Activated CD4-positive, alpha-beta T cell treated with anti-CD3 and anti-CD28 coated beads, Interleukin-2, amount 50 U/mL, for 4 hours (primary cell): ENCODE measurements around the gene DNAH8.

Experiments used
- DNase-seq, 2 experiments: peaks; one replicate each; pipeline ENCODE4 v3.0.0-alpha.2; 2020

The DNAH8 gene

DNA sequence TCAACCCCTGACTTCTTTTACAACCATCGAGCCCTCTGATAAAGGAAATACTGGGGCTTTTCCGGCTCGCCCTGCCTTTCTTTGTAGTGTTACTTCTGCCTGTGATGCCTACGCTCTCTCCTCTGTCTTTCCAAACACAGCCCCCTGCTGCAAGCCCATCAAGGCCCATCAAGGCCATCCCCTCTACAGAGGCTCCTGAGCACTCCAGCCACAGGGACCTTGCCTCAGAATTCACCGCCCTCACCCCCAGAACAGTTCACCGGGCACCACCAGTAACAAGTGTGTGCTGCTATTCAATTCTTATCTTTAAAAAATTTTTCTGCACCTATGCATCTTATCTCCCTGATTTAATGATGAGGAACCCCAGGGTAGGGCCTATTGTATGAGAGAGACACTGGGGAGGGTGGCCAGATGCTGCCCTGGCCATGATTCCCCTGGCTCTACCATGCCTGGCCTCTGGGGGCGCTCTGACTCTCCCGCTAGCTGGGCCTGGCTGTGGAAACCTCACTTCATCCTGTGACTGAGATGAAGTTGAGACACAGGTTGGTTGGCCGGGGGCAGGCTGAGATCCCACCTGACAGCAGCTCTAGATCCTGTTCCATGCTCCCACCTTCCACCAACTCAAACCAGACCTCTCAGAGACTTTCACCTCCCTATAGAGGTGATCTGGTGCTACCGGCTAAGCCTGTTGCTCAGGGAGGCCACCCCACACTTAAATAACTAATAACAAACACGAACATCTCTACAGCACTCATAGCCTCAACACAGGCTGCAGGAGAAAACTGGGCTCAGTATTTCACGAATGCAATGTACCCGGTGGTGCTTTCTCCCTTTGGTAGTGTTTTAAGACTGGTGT lies 314.3 kb downstream of the DNAH8 start:
- peak; percentile 18 to 43 for DNase-seq

DNA sequence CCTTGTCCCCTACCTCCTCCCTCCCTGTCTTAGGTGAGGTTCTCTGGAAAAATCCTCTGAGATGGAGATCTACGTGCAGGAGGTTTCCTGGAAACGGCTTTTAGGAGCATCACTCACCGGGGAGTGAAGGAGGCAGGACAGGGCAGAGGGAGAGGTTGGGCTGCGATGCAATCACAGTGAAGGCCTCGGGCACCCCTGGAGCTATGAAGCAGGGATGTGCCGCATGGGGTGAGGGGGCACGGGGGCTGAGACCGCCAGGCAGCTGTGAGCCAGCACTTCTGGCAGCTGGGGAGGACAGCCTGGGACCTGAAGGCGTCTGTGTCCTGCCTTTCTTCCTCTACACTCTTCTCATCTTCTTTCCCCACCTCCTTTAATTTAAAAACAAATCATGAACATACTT lies 320.6 kb downstream of the DNAH8 start:
- DNase-seq = no peak

DNA sequence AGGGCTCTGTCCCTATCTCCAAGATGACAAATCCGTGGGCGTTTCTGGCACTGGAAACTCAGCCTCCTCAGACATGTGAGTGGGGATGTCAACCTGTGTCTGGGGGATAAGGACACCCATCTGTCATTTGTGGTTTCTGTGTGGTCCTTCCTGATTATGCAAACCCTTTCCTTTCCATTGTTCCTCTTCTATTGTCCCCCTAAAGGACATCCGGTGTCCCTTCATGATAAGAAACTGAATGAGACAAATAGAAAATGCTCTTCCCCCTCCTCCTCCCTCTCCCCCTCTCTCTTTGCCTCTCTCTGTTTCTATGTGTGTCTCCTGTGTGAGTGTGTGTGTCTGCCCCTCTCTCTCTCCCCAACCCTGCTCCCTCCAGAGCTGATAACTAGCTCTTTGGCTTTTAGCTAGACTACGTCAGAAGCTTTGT lies 322.0 kb downstream of the DNAH8 start:
- no peak for DNase-seq

DNA sequence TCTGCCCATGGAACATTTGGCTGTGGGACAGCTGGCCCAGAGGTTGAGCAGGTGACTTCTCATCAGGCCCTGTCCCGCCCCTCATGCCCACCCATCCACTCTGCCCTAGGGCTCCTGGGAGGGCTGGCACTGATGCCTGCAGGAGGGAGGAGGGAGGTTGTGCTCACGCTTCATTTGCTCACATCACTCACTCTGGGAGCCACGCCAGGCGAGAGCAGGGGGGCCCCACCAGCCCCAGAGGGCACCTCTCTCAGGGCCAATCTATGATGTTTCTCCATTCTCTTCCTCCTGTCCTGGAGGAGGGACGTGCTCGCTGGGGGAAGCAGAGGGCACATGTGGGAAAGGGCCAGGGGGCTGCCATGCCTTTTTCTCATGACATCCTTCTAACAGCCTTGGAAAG lies 322.6 kb downstream of the DNAH8 start:
- DNase-seq = no peak

DNA sequence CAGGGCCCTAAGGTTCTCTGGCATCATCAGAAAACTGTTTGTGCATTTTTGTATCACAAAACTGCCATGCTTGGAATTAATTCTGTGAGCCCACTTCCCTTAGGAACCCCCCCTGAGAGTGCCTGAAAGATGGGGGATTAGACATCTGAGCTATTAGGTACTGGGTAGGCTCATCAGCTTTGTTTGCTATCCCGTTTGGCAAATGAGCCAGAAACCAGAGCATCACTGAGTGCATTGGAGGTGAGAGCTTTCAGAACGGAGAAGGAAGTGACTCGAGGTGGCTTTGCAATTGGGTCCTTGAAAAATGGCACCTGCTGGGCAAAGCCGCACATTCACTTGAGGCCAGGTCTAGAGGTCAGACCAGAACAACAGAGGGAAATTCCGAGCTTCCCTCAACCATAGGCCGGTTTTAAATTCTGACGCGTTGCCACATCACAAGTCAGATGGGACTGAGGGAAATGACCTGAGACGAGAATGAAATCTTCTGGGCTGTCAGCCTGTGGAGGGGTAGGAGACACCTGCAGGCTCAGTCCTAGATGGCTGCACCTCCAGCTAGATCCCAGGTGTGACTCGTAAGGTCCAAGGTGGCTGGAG lies 325.1 kb downstream of the DNAH8 start:
- DNase-seq = no peak

DNA sequence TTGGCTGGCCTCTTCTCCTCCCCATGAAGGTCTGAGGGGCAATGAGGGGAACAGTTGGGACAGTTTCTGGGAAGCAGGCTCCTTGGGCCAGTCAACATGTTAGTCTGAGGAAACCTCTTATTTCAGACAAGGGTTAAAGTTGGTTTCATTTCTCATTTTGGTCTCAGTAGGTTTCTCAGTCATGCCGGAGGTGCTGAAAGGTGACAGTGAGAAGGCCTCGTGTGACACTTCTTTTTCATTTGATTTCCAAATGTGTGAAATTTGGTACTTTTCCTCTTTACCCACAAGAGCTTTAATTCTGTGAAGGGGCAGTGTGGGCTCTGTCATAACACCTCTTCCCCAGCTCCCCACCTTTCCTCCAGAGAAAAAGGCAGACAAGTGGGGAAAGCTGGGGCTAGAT lies 326.0 kb downstream of the DNAH8 start:
- no peak for DNase-seq

DNA sequence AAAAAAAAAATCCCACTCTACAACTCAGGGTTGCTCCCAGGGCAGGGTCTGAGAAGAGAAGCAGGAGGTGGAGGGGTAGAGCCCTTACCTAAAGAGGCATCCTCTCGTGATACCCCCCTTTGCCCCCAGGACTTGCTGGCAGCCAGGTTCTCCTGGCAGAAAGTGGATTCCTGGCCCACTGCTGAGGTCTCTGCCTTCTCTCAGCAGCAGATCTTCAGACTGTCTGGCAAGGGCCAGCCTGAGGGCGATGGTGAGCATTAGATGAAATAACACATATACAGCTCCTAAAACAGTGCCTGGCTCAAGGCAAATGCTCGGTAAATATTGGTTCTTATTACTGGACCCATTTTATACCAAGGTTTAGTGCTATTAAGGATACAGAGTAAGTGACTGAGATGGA lies 328.7 kb downstream of the DNAH8 start:
- DNase-seq = no peak

DNA sequence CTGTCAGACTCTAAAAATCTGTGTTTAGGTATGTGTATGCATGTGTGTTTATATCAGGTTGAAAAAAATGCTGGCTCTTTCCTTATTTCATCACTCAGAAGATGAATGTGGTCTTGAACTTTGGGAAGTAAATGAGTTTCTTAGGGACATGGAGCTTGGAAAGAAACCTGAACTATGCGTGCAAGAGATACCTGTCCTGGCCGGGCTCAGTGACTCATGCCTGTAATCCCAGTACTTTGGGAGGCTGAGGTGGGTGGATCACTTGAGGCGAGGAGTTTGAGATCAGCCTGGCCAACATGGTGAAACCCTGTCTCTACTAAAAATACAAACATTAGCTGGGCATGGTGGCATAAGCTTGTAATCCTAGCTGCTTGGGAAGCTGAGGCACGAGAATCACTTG lies 329.1 kb downstream of the DNAH8 start:
- DNase-seq = no peak

DNA sequence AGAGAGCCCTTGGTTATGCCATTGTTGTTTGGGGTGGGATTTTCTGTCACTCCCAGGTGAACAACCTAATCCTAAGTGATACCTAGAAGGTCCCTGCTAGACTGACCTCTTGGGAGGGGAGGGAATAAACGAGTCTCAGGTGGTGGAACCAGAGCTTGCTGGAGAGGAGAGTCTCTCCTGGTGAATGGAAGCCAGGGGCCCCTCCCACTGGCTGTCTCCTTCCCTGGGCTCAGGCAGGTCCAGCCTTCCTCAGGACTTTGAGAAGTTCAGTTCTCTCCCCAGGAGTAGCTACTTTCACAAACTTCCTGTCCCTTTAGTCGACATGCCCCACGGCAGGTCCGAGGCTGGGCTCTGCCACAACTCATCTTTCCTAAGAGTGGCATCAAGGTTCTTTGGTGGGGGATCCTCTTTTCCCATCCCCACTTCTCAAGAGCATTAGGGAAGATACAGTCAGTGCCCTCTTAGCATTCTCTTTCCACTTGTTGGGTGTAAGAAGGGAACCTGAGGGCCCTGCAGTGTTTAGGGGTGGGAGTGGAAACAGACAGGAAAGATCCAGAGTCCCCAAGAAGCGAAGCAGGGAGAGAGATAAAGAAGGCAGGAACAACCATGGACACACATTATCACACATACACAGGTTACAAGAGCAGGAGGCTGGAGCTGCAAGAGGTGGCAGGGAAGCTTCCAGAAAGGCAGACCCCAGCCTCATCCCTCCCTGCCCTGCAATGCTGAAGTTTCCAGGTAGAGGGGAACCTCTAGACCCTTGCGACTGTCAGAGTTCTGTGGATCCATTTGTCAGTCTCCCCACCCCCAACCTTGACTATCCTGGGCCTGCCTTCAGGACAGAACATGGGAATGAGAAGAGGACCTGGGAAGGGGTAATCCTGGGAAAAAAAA lies 332.6 kb downstream of the DNAH8 start:
- DNase-seq = no peak

DNA sequence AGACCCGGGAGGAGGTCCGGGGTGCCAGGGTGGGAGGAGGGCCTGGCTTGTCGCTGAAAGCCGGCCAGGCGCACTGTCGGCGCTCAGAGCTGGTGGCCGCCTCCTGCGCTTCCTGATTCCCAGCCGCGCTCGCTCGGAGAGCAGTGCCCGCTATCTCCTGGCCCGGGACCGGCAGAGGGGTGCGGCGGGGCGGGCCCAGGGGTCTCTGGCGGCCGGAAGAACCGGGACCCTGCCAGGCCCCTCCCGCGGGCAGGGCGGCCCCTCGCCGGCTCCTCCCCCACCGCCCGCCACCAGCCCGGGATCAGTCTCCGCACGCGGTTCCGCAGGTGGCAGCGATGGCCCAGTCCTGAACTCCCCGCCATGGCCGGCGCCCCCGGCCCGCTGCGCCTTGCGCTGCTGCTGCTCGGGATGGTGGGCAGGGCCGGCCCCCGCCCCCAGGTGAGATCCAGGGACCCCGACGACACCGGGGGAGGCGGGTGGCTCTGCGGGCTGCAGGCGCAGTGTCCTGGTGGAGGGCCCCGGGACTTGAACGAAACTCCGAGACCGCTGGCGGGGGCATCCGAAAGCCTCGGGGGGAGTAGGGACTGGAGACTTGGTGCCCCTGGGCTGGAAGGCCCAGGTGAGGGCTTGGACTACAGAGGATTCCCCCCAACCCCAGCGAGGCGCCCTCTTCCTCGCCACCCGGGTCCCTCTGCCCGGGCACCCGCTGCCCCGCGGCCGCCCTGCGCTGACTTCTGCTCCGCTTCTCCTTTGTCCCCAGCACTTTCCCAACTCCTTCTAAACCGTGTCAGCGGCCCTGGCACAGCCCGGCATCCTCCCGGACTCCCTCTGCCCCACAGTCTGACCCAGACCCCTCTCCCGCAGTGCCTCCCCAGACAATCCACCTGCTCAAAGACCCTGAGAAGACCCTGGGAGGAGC lies 333.6 kb downstream of the DNAH8 start, which contains the start of gene GLP1R:
Gene GLP1R (plus strand): TSS at position 301 of the 919 bp plus-strand sequence. CDS start 60 bp downstream, at position 361.
- peak; percentile 1 to 4 for DNase-seq

DNA sequence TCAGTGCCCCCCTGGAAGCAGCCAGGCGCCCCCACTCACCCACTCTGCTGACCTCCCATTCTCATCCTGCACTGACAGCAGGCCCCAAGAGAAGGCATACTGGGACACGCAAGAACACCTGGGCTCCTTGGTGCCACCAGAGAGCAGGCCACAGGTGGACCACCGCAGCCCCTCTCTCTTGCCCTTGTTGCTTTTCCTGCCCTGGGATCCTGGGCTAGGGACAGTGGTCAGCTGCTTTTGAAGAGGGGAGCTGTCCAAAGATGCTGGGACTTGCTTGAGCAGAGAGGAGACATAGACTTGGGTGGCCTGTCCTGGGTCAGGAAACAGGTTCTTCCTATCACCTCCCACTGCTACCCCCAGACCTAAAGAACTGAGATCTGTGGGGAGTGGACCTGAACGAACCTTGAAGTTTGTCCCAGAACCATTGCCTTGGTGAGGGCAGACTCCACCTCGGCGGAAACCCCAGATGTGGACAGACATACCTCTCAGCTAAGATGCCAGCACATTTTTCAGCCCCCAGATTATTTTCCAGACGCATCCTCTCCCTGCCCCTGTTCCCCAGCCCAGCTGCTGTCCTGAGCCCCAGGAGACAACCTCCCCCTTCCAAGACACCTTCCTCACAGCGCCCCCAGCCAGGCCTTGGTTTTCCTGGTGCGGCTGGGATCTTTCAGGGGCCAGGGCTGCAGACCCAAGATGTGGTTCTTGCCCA lies 334.6 kb downstream of the DNAH8 start:
- no peak for DNase-seq

DNA sequence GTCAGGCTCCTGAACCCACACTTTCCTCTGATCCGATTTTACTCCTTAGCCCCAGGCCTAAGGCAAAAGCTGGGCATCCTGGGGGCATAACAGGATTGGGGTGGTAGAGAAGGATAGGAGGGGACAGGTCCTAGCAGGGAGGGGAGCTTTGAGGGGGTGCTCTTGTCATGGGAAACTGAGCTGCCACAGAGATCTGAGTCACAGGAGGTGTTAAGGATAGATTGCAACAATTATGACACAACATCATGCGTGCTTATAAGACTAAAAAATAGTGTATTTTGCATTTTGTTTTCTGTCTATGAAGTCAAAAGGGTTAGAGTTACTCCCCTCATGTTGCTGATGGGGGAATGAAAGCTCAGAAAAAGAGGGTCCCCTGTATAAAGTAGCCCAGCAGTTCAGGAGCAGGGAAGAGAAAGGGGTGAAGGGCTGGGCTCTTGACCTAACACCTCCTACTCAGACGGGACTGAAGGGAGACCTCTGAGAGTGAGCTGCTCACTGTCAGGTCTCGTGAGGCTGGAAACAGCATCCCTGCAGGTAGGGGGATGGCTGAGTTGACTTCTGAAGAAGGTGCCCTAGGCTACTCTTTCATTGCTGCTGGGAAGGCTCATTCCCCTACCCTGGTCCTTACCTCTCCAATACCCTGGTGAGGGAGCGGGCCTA lies 335.5 kb downstream of the DNAH8 start:
- DNase-seq = no peak

DNA sequence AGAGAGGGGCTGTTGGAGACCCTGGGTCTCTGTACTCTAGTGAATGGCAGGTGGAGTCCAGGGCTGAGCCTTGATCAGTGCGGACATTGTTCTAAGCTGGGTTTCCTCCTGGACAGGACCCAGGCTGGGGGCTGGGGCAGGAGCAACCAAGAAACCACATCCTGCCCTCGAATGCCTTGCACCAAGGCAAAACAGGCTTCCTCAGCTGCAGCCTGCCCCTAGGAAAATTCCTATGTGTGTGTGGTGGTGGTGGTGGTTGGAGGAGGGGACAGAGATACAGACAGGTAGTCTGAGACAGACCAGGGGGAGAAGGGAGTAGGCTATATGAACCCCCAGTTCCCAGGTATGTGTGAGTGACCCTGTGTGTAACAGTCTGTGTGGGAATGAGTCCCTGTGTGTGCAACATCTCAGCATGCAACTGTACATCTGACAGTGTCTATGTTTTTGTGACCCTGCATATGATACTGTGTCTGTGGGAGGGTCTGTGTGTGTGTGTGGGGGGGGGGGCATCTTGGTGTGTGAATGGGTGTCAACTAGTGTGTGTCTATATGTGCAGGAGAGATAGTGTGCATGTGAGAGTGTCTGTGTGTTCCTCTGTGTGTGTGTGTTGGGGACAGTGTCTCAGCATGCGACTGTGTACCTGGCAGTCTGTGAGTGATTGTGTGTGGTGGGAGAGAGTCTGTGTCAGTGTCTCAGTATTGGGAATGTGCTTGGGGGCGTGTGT lies 336.4 kb downstream of the DNAH8 start:
- DNase-seq = no peak

DNA sequence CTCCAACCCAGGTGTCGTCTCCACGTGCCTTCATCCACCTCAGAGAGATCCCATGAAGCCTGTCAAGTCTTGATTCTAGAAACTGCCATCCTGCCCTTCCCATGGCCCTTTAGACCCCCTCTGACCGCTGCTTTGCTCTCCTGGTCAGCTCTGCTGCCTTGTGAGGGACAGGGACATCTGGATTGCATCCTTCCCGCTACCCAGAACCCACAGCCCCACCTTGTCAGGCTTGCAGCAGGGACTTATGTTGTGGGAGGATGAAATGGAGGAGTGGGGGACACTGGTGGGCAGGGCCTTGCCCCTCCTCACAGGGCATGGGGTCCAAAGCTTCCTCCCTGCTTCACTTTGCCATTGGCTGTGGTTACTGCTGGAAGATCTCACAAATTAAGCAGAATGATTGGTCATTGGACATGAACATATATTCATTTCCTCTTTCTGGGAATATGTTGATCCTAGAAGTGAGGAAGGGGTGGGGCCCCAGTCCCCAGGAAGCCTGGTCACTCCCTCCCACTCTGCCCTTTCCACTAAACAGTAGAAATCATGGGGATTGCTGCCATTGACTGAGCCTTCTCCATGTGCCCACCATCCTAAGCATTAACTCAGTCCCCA lies 338.0 kb downstream of the DNAH8 start:
- DNase-seq = no peak

DNA sequence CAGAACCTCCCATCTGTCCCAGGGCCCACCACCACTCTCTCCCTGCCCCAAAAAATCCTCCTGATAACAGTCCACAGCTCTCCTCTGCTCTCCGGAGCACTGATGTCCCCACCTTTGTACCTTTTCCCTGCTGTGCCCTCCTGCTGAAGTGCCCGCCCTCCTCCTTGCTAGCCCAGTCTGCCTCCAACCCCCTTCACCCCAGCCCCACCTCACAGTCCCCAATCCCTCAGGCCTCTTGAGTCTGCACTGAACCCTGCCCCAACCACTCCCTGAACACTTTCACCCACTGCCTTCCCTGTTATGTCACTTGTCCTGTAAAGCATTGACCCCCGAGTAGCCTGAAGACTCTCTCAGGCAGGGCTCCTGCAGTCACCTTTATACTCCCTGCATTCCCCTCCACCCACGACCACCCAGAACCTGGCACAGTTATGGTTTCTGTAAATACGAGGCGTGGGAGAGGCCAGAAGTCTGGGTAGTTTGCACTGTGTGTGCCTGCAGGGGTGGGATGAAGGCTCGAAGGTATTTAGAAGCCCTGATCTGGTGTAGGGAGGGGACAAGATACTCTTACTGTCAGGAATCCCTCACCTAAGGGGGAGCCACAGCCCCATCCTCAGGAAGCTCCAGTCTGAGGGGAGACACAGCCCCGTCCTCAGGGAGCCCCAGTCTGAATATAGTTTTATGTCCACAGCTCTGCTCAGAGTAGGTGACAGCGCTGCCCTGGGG lies 338.9 kb downstream of the DNAH8 start:
- no peak for DNase-seq

DNA sequence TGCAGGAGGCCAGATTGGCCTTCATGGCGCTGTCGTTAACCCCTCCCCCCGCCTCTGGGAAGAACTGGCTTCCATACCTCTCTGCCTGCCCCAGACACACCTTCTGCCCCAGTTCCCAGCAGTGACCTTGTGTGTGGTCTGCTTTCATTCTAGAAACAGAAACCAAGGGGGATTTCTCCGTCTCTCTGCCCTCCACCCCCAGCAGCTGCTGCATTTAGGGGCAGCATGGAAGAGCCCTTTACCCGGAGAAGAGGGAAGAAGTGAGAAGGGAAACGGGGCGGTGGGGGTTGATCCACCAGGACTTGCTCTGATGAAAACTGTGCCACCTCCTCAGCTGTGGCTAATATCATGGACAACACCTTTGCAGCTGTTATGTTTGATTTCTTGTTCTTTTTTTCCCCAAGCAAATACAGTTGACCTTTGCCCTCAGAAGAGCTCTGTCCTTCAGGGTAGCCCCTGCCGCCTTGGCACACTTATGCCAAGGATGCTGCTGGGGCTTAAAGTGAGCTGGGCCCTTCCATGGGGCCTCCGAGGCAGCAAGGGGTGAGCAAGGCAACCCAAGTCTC lies 339.5 kb downstream of the DNAH8 start:
- no peak for DNase-seq

DNA sequence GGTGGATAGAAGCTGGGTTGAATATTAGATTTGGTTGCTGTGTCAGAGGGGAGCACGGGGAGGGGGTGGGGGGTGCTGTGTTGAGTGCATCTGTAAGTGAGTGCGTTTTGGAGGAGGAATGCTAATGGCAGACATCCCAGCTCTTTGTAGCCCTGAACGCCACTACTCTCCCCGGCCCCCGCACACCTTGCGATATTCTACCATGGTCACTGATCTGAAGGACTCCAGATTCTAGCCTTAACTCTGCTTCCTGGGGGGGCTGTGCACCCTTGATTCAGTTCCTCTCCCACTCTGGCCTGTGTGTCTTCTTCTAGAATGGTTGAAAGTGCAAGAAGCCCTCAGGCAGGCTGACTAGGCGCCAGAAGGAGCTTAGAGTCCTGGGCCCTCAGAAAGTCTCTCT lies 340.6 kb downstream of the DNAH8 start:
- DNase-seq = no peak

DNA sequence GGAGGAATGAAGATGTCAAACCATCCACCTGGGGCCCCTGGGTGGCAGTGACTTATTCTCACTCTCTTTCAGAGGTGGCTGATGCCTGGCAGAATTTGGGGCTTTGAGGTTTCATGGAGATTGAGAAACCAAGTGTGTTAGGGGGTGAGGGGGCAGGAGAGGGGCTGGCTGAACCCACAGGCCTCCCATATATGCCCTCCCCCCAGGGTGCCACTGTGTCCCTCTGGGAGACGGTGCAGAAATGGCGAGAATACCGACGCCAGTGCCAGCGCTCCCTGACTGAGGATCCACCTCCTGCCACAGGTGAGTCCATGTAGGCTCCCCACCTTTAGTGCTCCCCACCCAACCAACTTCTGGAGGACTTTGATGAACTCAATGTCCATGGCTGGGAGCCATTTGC lies 341.1 kb downstream of the DNAH8 start:
- DNase-seq = no peak

DNA sequence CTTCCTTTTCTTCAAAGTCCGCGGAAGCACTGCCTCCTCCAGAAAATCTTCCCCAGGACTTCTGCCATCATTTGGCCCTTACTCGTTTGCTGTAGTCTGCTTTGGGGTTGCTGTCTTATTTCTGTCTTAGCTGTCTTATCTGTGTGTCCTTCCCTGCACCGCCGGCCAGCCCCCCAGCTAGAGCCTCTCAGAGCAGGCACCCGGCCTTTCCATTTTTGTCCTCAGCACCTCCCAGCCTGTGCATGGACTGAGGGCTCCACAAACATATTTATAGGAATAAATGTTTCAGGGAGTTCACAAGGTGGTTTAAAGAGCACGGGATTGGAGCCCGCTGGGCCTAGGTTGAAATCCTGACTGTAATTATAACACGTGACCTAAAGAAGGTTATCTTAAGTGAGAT lies 341.6 kb downstream of the DNAH8 start:
- no peak for DNase-seq
